ENCODE data around the gene MRI1.

The MRI1 gene

DNA sequence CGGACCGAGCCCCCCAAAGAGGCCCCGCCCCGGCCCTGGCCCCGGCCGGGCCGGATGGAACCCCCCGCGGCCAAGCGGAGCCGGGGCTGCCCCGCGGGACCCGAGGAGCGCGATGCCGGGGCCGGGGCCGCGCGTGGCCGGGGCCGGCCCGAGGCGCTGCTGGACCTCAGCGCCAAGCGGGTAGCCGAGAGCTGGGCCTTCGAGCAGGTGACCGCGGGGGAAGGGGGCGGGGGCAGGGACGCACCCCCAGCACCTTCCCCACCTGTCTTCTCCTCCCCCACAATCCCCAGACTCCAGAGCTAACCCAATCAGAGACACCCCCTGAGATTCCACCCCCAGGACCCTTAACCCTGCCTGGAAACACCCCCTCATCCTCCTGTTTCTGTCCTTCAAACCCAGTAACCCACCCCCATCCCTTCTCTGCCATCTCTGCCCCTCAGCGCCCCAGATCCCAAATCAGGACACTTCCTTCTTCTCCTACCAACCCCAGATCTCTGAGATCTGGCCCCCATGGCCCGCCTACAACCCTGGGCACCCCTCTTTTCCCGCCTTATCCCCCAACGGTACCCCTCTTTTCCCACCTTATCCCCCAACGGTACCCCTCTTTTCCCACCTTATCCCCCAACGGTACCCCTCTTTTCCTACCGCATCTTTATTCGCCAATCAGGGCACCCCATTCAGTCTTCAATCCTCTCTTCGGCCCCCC, 31.4 kb downstream of the MRI1 start:
- DNase-seq = peak; percentile 54

DNA sequence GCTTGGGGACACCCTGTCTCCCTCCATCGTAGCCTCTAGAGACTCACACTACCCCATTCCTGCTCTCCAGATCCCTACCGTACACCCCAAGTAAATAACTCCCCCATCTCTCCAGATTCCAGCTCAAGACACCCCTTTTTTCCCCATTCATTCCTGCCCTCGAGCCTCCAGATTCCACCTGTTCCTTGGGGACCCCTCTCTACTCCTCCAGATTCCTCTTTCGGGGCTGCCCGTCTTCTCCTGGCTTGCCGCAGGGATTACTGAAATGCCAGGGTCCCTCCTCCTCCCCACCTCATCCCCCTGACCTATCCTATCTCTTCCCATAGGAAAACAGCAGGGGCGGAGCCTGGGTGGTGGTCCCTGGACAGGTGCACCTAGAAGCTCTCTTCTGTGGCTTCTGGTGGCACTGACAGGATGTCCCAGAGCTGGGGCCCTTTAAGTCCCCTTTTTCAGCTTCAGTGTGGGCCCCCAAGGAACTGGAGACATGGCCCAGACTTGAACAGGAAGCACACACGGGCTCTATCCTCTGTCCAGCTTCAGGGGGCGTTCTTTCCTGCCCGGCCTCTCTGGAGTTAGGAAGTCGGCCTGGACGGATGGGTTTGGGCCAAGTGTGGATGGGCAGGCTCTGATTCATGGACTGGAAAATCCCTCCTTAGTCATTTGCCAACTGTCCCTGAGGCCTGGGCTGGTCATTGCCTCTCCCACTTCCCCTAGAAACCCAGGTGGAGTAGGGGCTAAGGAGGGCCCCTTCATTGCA, 32.2 kb downstream of the MRI1 start:
- no peak for DNase-seq

DNA sequence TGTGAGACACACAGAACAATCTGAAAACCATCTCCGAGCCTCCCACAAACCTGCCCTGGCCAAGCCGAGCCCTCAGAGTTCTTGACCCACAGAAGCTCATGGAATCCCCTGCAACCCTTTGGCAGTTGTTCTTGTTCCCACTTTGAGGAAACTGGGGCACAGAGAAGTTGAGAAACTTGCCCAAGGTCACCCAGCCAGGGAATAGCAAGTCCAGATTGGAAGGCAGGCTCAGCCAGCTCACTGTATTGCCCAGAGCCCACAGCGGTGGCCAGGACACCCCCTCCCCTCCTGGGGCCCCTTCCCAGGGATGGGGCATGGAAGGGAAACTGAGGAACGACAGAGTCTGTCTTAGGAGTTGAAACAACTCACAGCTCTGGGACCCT, 32.7 kb downstream of the MRI1 start:
- DNase-seq = no peak

DNA sequence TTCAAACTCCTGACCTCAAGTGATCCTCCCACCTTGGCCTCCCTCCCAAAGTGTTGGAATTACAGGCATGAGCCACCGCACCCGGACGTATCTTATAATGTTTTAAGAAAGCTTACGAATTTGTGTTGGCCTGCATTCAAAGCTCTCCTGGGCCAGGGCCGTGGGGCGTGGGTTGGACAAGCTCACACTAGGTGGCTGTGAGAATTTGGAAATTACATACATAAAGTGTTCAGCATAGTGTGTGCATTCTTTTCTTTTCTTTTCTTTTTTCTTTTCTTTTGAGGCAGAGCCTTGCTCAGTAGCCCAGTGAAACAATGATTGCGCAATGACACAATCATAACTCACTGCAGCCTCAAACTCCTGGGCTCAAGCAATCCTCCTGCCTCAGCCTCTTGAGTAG, 33.5 kb downstream of the MRI1 start:
- DNase-seq = no peak

DNA sequence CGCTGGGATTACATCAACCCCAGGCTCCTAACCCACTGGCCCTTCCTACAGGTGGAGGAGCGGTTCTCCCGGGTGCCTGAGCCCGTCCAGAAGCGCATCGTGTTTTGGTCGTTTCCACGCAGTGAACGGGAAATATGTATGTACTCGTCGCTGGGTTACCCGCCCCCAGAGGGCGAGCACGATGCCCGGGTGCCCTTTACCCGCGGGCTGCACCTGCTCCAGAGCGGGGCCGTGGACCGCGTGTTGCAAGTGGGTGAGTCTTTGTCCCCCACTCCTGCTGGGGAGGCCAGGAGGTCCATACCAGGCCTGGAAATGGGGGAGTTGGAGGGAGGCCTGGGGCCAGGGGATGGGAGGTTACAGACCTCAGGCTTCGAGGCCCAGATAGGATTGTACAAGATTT, 35.3 kb downstream of the MRI1 start:
- no peak for DNase-seq

DNA sequence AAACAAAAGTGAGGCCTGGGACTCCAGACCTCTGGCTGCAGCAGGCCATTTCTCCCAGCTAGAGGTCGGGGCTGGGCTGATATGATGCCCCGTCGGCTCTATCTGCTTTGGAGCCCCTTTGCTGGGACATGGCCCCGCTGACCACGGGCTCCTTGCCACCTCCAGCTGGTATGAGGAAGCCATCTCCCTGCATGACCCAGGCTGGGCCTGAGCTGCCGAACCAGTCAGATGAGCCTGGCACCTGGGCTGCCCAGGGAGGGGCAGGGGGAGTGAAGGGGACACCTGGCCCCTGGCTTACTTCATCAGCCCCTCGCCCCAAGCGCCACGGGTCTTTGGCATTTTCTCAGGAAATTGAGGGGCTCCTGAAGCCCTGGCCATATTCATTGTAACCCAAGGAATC, 38.7 kb downstream of the MRI1 start:
- DNase-seq = no peak

DNA sequence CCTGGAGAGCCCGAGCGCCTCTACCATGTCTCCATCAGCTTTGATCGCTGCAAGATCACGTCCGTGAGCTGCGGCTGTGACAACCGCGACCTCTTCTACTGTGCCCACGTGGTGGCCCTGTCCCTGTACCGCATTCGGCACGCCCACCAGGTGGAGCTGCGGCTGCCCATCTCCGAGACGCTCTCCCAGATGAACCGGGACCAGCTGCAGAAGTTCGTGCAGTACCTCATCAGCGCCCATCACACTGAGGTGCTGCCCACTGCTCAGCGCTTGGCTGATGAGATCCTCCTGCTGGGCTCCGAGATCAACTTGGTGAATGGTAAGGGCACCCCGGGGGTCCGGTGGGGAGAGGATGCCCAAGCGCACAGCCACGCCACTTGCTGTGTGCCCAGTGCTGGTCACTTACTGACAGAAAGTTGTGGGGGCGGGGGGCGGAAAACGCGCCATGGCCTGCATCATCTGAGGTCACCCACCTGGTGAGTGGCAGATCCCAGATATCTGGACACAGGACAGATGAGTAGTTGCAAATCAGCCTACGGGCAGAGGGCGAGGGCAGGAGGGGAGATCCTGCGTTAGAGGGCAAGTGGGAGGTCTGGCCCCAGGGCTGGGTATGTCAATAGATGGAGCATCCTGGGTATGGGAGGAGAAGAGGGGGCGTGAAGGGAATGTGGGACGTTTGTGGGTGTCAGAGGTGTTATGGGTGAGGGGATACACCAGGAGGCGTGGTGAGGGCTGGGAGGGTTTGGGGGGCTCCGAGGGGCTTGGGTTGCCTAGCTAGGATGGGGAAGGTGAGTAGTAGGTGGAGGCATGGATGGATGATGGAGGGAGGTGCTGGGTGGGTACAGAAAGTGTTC, 40.7 kb downstream of the MRI1 start:
- no peak for DNase-seq

DNA sequence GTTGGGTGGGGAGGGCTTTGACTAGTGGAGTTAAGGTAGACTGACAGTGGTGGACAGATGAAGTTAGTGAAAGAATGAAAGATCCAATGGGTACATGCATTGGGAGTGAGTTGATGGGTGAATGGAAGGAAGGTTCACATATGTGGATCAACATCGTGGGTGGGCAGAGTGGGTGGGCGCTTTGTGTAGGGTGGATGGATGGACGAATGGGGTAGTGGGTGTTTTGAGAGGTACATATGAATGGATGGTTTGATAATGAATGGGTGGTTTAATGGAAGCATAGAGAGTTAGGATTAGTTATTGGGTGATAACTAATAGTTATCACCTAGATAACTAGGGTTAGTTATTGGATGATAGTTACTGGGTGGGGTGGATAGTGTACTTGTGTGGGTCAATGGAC, 42.4 kb downstream of the MRI1 start:
- DNase-seq = no peak

DNA sequence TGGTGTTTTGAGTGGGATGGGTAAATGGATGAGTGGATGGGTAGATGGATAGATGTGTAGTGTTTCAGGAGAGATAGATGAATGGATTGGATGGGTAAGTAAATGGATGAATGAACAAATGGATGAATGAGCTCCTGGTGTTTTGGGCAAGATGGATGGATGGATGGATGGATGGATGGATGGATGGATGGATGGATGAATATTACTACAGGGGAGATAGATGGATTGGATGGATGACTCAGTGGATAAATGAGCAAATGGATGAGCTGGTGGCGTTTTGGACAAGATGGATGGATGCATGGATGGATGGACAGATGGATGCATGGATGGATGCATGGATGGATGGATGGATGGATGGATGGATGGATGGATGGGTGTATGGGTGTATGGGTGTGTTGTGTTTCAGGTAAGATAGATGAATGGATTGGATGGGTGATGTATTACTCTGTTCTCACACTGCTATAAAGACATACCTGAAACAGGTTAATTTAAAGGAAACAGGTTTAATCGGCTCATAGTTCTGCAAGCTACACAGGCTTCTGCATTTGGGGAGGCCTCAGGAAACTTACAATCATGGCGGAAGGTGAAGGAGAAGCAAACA, 43.2 kb downstream of the MRI1 start:
- no peak for DNase-seq

DNA sequence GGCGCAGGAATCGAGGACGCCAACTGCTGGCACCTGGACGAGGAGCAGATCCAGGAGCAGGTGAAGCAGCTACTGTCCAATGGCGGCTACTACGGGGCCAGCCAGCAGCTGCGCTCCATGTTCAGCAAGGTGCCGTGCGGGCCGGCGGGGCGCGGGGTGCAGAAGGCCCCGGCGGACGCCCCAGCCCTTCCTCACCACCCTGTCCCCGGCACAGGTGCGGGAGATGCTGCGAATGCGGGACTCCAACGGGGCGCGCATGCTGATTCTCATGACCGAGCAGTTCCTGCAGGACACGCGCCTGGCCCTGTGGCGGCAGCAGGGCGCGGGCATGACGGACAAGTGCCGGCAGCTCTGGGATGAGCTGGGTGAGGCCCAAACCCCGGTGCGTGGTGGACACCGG, 44.5 kb downstream of the MRI1 start:
- no peak for DNase-seq

DNA sequence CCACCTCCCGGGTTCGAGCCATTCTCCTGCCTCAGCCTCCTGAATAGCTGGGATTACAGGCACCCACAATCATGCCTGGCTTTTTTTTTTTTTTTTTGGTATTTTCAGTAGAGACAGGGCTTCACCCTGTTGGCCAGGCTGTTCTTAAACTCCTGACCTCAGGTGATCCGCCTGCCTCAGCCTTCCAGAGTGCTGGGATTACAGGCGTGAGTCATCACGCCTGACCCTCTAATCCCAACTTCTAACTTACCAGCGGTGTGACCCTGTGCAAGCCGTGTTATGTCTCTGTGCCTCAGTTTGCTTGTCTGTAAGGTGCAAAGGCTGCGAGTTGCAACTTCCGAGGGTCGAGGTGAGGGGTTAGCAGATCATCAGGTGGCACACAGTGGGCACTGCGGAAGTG, 48.2 kb downstream of the MRI1 start:
- no peak for DNase-seq

DNA sequence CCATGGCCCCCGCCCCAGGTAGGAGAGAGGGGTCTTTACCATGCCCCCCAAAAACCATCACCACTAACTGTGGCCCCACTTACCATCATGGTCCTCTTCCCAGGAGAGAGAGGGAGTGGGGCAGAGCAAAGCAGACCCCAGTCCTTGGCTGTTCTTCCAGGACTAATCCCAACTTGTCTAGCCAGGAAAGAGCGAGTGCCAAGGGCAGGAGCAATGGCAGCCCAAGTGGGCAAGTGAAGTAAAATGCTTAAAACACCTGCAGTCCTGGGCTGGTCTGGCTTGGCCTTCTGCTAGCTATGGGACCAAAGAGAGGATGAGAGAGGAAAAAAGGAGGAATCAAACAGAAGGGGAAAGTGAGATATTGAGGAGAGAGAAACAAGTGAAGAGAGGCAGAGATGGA, 48.8 kb downstream of the MRI1 start:
- DNase-seq = no peak

DNA sequence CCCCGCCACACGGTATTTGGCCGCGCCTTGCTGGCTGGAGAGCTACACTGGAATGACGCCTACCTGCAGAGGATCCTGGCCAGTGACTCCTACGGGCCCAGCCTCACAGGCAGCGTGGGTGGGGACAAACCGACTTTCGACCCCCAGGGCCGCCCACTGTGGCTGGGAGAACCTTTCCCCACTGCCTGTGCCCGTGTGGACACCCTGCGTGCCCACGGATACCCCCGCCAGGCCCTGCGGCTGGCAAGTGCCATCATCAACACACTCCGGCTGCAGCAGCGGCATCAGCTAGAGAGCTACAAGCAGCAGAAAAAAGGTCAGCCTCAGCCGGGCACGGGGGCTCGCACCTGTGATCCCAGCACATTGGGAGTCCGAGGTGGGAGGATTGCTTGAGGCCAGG, 50.2 kb downstream of the MRI1 start:
- DNase-seq = no peak

DNA sequence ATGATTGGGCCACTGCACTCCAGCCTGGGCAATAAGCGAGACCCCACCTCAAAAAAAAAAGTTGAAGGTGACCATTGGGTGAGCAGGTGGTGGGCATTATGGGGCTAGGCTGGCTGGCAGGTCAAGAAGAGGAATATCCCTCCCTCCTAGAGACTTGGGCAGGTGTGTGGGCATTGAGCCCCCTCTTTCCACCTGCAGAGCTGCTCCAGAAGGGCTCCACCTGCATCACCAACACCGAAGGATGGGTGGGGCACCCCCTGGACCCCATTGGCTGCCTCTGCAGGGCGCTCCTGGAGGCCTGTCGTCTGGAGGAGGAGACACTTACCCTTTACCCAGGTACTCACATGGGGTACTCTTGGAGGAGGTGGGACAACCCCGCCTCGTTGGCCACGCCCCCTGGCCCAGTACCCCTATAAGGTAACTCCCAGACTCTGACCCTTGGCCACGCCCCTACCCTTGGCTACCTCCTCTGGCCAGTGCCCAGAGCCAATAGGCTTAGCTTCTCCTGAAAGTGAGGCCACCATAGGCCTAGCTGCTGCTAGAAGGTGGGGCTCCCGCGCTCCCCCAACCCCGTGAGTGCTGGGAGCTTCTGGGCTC, 52.8 kb downstream of the MRI1 start:
- no peak for DNase-seq

DNA sequence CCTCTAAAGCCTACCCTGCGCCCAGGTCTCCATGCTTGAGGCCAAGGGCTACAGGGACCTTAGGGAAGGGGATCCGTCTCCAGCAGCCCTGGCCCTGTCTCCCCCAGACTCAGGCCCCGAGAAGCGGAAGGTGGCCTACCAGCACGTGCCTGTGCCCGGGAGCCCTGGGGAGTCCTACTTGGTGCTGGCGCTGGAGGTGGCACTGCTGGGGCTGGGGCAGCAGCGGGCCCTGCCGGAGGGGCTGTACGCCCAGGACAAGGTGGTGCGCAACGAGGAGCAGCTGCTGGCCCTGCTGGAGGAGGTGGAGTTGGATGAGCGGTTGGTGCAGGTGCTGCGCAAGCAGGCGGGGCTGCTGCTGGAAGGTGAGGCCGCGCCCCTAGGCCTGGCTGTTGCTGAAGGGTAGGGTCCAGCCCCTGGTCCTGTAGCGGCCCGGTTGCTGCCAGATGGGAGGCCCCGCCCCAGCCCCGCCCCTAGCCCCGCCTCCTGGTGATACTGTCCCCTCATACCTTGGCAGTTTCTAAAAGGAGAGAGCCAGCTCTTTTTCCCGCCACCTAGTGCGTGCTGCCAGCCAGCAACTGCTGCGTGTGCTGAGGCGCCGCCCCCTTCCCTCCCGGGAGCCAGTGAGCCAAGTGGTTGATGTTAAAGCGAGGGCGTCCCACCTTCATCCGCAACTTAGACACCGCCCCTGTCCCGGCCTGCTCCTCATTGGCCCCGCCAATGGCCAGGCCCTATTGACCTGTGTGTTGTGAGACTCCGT, 53.5 kb downstream of the MRI1 start:
- no peak for DNase-seq

DNA sequence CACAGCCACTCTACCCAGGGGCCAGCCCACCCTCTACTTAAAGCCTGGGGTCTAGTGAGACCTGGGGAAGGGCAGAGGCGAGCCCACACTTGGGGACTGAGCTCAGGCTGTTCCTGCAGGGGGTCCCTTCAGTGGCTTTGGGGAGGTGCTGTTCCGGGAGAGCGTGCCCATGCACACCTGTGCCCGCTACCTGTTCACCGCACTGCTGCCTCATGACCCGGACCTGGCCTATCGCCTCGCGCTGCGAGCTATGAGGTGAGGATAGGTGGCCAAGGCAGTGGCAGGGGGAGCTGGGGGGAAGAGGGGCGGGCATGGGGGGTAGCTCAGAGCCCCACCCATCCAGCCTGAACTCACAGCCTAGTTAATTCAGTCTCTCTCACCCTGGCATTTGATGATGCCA, 54.9 kb downstream of the MRI1 start:
- no peak for DNase-seq

DNA sequence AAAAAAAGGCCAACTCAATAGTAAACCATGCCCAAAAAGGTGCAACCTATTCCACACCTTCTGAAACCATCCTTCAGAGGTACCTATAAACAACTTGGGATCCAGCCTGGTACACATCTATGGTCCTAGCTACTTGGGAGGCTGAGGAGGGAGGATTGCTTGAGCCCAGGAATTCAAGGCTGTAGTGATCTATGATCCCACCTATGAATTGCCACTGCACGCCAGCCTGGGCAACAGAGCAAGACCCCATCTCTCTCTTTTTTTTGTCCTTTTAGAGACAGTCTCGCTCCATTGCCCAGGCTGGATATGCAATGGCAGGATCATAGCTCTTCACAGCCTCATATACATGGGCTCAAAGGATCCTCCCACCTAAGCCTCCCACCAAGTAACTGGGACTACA, 57.0 kb downstream of the MRI1 start:
- DNase-seq = no peak

DNA sequence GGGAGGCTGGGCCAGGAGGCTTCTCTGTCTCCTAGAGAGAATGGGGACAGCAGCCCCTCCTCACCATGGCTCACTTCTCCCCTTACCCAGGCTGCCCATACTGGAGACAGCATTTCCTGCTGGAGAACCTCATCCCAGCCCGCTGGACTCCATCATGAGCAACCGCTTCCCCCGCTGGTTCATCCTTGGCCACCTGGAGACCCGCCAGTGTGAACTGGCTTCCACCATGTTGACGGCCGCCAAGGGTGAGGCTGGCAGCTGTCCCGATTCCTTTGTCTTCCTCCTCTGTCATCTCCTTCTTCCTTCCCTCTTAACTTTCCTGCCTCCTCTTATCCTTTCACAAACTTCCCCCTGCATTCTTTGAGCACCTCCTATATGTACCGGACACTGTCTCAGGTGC, 58.9 kb downstream of the MRI1 start:
- DNase-seq = no peak

Measured in NK-92 treated with Interleukin-12 subunit alpha and Interleukin-12 subunit beta, amount 100 ng/mL, for 24 hours (cell line).